ENCODE measurements around the gene PRG2.

- TF ChIP-seq, protein P1, sequence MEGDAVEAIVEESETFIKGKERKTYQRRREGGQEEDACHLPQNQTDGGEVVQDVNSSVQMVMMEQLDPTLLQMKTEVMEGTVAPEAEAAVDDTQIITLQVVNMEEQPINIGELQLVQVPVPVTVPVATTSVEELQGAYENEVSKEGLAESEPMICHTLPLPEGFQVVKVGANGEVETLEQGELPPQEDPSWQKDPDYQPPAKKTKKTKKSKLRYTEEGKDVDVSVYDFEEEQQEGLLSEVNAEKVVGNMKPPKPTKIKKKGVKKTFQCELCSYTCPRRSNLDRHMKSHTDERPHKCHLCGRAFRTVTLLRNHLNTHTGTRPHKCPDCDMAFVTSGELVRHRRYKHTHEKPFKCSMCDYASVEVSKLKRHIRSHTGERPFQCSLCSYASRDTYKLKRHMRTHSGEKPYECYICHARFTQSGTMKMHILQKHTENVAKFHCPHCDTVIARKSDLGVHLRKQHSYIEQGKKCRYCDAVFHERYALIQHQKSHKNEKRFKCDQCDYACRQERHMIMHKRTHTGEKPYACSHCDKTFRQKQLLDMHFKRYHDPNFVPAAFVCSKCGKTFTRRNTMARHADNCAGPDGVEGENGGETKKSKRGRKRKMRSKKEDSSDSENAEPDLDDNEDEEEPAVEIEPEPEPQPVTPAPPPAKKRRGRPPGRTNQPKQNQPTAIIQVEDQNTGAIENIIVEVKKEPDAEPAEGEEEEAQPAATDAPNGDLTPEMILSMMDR (IDR thresholded peaks at IDR 0.05; ENCODE audit: insufficient read depth, low read length, poor library complexity, severe bottlenecking), result no peak
- TF ChIP-seq EZH2phosphoT487 (conservative IDR thresholded peaks at IDR 0.05; ENCODE audit: low read length), result no peak
Observed at GRCh38 chr11:57399972-57400578, 9.6 kb upstream of the PRG2 start.
